Upper lobe of right lung (tissue), 1 donor: Measurements from ENCODE around the gene ZNF362. TPM values are rescaled to one million over a fixed set of nuclear protein-coding genes. Genes with fewer than 3 reads are reported as not detected.

Source experiments
- ATAC-seq: fragments of 200-7000 bp; cut with Tn5 transposase; one replicate; pipeline ENCODE4 v1.9.1; 2020; ENCODE audit warnings: mild to moderate bottlenecking, moderate library complexity
- DNase-seq: peaks from one replicate; pipeline ENCODE4 v3.0.0-alpha.2; 2020
- H3K27ac ChIP-seq: fragments of 200-600 bp; one replicate; pipeline ENCODE4 v1.8.0; 2022
- H3K27me3 ChIP-seq: fragments of 200-600 bp; one replicate; pipeline ENCODE4 v1.8.0; 2022; ENCODE audit warnings: mild to moderate bottlenecking
- H3K36me3 ChIP-seq: fragments of 200-600 bp; one replicate; pipeline ENCODE4 v1.8.0; 2022
- H3K4me1 ChIP-seq: fragments of 200-600 bp; one replicate; pipeline ENCODE4 v1.8.0; 2022
- H3K4me3 ChIP-seq: fragments of 200-600 bp; one replicate; pipeline ENCODE4 v1.8.0; 2022; ENCODE audit warnings: mild to moderate bottlenecking
- H3K9me3 ChIP-seq: fragments of 200-600 bp; one replicate; pipeline ENCODE4 v1.8.0; 2022
- intact Hi-C: fragments of 100-400 bp; cut with DNase I; formaldehyde crosslinking; loops from one replicate; pipeline ENCODE4 v1.11.0; 2022
- total RNA-seq: library from RNA; stranded (reverse); fragmentation: NEBNext Ultra II Directional; extraction: Animal tissue kit (Norgen Biotek cat#: 25700); gene quantifications from one replicate; pipeline ENCODE4 v1.2.1, GENCODE V29; 2021
- TF ChIP-seq, protein P1 (sequence below): fragments of 200-600 bp; IDR thresholded peaks from one replicate; pipeline ENCODE4 v1.8.0; 2022; ENCODE audit warnings: antibody characterized with exemption
- donor health status: DM: no; HTN: yes; CAD: no; lungs with severe emphysema.

The ZNF362 gene
- total RNA-seq, 1 donor from 2014 or later: 31.8 TPM

DNA sequence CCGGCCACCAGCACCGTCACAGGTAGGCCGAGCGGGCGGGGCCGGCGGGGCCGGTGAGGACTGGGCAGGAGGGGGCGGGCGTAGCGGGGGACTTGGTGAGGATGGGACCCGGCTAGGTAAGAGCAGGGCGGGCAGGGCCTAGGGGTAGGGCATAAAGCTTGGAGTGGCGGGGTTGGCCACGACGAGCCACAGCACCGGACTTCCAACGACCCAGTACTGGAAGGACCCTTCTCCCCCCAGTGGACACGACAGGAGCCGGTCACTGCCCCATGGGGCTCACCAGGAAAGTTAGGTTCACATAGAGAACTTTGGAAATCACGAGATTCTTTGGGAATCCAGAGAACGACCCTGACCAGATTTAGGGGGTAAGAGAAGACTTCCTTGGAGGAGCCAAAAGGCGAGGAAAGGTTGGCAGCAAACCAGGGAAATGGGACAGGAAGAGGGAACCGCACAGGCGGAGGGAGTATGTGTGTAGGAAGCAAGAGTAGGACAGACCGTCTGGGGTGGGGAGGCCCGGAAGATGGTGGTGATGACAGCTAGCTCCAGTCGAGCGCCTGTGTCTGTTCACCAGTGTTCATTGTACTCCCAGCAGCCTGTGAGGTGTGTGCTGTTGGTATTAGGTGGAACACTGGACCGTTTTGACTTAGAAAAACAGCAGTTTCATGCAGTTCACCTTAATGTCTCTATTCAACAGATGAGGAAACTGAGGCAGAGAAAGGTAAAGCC is 20.4 kb downstream of the ZNF362 start:
- TF ChIP-seq, protein P1, sequence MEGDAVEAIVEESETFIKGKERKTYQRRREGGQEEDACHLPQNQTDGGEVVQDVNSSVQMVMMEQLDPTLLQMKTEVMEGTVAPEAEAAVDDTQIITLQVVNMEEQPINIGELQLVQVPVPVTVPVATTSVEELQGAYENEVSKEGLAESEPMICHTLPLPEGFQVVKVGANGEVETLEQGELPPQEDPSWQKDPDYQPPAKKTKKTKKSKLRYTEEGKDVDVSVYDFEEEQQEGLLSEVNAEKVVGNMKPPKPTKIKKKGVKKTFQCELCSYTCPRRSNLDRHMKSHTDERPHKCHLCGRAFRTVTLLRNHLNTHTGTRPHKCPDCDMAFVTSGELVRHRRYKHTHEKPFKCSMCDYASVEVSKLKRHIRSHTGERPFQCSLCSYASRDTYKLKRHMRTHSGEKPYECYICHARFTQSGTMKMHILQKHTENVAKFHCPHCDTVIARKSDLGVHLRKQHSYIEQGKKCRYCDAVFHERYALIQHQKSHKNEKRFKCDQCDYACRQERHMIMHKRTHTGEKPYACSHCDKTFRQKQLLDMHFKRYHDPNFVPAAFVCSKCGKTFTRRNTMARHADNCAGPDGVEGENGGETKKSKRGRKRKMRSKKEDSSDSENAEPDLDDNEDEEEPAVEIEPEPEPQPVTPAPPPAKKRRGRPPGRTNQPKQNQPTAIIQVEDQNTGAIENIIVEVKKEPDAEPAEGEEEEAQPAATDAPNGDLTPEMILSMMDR: no peak
- Histone ChIP-seq H3K27me3 (no peaks in the 10 kb centered on the region), H3K36me3 (peaks cover 47% of the 10 kb centered on the region), H3K27ac (no peak overlapping the region), H3K4me1 (no peaks in the 10 kb centered on the region), H3K4me3 (no peak overlapping the region), H3K9me3 (no peaks in the 10 kb centered on the region)
- intact Hi-C loops: no loop called here
- DNase-seq (peak; percentile 49), ATAC-seq (no peak)

DNA sequence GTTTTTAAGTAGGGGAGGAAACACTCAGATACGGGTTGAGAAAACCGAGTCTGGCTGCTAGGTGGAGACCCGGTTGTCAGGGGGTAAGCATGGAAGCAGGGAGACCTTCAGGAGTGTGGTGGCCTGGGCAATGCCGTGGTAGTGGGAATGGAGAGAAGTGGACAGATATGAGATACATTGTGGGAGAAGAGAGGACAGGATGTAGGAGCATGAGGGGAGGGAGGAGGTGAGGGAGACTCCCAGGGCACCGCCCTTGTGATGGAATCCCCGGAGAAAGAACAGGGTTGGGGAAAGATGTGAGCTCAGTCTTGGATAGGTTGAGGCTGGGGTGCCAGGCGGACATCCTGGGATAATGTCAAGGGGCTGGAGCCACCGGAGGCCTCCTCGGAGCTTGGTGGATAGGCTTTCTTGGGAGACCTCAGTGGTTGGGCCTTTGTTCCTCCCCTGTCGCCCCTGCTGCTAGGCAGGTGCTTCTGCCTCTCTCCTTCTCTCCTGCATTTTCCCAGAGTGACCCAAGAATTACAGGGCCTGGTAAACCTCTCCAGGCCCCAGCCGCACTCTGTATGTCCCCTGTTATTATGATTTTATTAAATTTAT is 21.3 kb downstream of the ZNF362 start:
- Histone ChIP-seq H3K4me3 (no peak overlapping the region), H3K36me3 (peaks cover 55% of the 10 kb centered on the region), H3K4me1 (no peaks in the 10 kb centered on the region), H3K9me3 (no peaks in the 10 kb centered on the region), H3K27me3 (no peaks in the 10 kb centered on the region), H3K27ac (no peak overlapping the region)
- ATAC-seq (no peak), DNase-seq (peak; percentile 52)
- intact Hi-C loops: no loop called here
- TF ChIP-seq, protein P1: no peak

DNA sequence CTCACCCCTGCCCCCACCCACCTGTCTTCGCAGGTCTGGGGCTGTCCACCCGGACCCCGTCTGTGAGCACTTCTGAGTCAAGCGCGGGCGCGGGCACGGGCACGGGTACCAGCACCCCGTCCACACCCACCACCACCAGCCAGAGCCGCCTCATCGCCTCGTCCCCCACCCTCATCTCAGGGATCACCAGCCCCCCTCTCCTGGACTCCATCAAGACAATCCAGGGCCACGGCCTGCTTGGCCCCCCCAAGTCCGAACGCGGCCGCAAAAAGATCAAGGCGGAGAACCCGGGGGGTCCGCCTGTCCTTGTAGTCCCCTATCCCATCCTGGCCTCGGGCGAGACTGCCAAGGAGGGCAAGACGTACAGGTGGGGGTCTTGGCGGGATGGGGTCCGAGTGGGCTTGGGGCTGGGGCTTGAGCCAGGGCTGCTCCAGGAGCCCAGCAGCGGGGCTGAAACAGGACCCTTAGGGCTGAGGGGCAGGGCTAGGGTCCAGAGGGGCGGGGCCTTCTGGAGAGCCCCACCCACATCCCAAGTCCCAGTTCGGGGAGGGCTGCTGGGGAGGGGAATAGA is 23.9 kb downstream of the ZNF362 start:
- Histone ChIP-seq H3K27ac (no peak overlapping the region), H3K4me1 (no peaks in the 10 kb centered on the region), H3K9me3 (no peaks in the 10 kb centered on the region), H3K4me3 (no peak overlapping the region), H3K27me3 (no peaks in the 10 kb centered on the region), H3K36me3 (peaks cover 80% of the 10 kb centered on the region)
- DNase-seq (peak; percentile 57), ATAC-seq (peak; percentile 21)
- TF ChIP-seq, protein P1: no peak
- intact Hi-C loops: no loop called here

DNA sequence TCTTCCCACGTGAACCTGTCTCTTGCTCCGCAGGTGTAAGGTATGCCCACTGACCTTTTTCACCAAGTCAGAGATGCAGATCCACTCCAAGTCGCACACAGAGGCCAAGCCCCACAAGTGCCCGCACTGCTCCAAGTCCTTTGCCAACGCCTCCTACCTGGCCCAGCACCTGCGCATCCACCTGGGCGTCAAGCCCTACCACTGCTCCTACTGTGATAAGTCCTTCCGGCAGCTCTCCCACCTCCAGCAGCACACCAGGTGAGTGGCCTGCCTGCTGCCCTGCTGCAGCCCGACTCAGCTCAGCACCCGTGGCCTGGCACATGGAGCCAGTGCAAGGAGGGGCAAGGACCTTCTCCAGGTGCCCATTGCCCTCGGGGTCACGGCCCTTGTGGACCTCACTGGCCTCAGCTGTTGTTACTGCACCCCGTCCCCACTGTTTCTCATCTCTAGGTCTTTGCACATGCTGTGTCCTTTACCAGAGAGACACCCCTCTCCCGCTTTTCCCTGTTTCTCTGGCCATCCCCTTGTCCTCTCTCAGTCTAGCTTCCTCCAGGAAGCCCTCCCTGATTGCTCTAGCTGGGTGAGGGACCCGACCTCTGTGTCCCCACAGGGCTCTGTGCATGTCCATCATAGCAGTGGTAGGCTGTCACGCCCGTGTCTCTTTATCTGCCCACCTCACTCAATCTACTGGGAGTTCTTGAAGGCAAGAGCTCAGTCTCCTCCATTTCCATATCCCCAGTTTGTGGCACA is 25.4 kb downstream of the ZNF362 start:
- H3K4me3 ChIP-seq: no peak overlapping the region
- H3K9me3 ChIP-seq: no peaks in the 10 kb centered on the region
- DNase-seq (peak; percentile 48), ATAC-seq (peak; percentile 8)
- H3K27me3 ChIP-seq: no peaks in the 10 kb centered on the region
- TF ChIP-seq, protein P1: no peak
- peaks cover 89% of the 10 kb centered on the region for H3K36me3 ChIP-seq
- intact Hi-C loops: no loop called here
- no peaks in the 10 kb centered on the region for H3K4me1 ChIP-seq
- no peak overlapping the region for H3K27ac ChIP-seq

DNA sequence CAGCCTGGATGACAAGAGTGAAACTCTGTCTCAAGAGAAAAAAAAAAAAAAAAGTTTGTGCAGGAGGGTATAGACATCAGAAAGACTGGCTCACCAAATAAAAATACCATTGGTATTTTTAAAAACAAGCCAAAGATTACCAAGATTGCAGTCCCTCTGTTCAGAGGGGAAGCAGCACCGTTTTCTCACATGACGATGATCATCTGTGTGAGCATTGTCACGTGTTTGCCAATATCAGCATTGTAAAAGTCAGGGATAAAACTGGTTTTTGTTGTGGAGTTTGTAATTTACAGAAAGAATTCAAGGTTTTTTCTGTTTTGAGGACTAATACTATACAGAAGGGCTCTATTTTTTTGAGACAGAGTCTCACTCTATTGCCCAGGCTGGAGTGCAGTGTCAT is 26.5 kb downstream of the ZNF362 start:
- H3K27ac ChIP-seq: no peak overlapping the region
- H3K27me3 ChIP-seq: no peaks in the 10 kb centered on the region
- intact Hi-C loops: no loop called here
- H3K4me1 ChIP-seq: no peaks in the 10 kb centered on the region
- DNase-seq (no peak), ATAC-seq (no peak)
- H3K4me3 ChIP-seq: no peak overlapping the region
- H3K36me3 ChIP-seq: peaks cover 88% of the 10 kb centered on the region
- no peaks in the 10 kb centered on the region for H3K9me3 ChIP-seq
- TF ChIP-seq, protein P1: no peak
